ENCODE measurements around the gene YKT6.

DNA sequence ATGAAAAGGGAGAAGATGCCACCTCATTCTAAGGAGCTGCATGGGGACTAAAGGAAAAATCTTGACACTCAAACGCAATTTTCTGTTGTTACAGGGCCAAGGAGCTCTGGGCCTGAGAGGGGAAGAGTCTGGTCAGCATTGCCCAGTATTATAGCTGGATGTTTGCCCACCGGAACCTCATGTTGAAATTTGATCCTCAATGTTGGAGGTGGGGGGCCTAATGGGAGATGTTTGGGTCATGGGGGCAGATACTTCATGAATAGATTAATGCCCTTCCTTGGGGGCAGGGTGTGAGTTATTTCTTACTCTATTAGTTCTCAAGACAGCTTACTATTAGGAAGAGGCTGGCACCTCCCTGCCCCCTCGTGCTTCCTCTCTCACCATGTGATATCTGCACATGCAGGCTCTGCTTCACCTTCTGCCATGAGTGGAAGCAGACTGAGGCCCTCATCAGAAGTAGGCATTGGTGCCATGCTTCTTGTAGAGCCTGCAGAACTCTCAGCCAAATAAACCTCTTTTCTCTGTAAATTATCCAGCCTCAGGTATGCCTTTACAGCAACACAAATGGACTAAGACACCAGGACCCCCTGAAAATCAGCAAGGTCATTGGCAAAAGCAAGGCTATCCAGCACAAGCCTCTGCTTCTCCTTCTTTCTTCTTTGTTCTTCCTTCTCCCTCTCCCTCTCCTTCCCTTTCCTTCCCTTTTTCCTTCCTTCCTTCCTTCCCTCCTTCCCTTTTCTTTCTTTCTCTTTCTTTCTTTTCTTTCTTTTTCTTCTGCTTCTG is 26.7 kb upstream of the YKT6 start:
- no peak for TF ChIP-seq ZNF8 (CRISPR knock-in tag; IDR thresholded peaks at IDR 0.05)
- TF ChIP-seq, protein P1, sequence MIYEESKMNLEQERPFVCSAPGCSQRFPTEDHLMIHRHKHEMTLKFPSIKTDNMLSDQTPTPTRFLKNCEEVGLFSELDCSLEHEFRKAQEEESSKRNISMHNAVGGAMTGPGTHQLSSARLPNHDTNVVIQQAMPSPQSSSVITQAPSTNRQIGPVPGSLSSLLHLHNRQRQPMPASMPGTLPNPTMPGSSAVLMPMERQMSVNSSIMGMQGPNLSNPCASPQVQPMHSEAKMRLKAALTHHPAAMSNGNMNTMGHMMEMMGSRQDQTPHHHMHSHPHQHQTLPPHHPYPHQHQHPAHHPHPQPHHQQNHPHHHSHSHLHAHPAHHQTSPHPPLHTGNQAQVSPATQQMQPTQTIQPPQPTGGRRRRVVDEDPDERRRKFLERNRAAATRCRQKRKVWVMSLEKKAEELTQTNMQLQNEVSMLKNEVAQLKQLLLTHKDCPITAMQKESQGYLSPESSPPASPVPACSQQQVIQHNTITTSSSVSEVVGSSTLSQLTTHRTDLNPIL (CRISPR knock-in tag; IDR thresholded peaks at IDR 0.05; ENCODE audit: low read depth): no peak
- TF ChIP-seq ZFP30 (CRISPR knock-in tag; IDR thresholded peaks at IDR 0.05): no peak
- TF ChIP-seq ARNTL (CRISPR knock-in tag; IDR thresholded peaks at IDR 0.05; ENCODE audit: borderline replicate concordance, low read depth): no peak

Measured in SK-N-SH treated with all-trans-retinoic acid at 6 μM for 48 hours (cell line).